Panc1 (cell line): ENCODE data around the gene PNLIPRP1.

Source experiments
- POLR2AphosphoS5 ChIP-seq: IDR thresholded peaks from 2 replicates; pipeline ENCODE4 v1.6.1; 2012; ENCODE audit warnings: mild to moderate bottlenecking, low read depth, low read length, moderate library complexity
- SIN3A ChIP-seq: IDR thresholded peaks from 2 replicates; pipeline ENCODE4 v1.6.1; 2012; ENCODE audit warnings: low read depth, mild to moderate bottlenecking, low read length, moderate library complexity, borderline replicate concordance; ENCODE audit not compliant: insufficient read depth
- TCF7L2 ChIP-seq: IDR thresholded peaks from 2 replicates; pipeline ENCODE4 v1.6.1; 2011; ENCODE audit warnings: mild to moderate bottlenecking, low read depth, low read length, inconsistent platforms
- TF ChIP-seq, protein P1 (sequence below): fragments of 450-650 bp; IDR thresholded peaks from 2 replicates; pipeline ENCODE4 v1.5.1; 2017; ENCODE audit warnings: mild to moderate bottlenecking
- TF ChIP-seq, protein P2 (sequence below), 2 experiments: IDR thresholded peaks; 2 replicates each; pipeline ENCODE4 v1.6.1; 2011 to 2012; ENCODE audit warnings: low read depth in 2 of 2, control low read depth in 1 of 2, low read length in 1 of 2, mild to moderate bottlenecking in 1 of 2, moderate library complexity in 1 of 2; ENCODE audit not compliant: insufficient read depth in 1 of 2

DNA sequence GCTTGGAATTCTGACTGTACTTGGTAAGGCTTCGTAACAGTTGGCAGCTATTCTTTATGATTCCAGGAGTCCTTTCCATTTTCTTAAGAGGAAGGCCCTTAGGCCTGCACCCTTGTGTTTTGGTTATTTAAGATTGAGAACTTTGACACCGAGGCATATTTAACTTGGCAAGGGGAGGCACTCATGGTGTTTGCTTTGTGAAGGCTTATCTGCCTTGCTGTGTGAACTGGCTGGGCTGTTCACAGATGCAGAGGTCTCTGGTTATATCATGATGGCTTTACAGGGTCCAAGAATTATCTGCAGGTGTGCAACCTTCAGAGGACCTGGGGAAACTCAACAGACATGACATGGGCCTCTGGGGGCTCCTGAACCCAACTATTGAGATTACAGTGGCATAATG, 833 bp upstream of the PNLIPRP1 start:
- no peak for TF ChIP-seq POLR2AphosphoS5
- TF ChIP-seq, protein P1, sequence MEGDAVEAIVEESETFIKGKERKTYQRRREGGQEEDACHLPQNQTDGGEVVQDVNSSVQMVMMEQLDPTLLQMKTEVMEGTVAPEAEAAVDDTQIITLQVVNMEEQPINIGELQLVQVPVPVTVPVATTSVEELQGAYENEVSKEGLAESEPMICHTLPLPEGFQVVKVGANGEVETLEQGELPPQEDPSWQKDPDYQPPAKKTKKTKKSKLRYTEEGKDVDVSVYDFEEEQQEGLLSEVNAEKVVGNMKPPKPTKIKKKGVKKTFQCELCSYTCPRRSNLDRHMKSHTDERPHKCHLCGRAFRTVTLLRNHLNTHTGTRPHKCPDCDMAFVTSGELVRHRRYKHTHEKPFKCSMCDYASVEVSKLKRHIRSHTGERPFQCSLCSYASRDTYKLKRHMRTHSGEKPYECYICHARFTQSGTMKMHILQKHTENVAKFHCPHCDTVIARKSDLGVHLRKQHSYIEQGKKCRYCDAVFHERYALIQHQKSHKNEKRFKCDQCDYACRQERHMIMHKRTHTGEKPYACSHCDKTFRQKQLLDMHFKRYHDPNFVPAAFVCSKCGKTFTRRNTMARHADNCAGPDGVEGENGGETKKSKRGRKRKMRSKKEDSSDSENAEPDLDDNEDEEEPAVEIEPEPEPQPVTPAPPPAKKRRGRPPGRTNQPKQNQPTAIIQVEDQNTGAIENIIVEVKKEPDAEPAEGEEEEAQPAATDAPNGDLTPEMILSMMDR = no peak
- TF ChIP-seq, protein P2, sequence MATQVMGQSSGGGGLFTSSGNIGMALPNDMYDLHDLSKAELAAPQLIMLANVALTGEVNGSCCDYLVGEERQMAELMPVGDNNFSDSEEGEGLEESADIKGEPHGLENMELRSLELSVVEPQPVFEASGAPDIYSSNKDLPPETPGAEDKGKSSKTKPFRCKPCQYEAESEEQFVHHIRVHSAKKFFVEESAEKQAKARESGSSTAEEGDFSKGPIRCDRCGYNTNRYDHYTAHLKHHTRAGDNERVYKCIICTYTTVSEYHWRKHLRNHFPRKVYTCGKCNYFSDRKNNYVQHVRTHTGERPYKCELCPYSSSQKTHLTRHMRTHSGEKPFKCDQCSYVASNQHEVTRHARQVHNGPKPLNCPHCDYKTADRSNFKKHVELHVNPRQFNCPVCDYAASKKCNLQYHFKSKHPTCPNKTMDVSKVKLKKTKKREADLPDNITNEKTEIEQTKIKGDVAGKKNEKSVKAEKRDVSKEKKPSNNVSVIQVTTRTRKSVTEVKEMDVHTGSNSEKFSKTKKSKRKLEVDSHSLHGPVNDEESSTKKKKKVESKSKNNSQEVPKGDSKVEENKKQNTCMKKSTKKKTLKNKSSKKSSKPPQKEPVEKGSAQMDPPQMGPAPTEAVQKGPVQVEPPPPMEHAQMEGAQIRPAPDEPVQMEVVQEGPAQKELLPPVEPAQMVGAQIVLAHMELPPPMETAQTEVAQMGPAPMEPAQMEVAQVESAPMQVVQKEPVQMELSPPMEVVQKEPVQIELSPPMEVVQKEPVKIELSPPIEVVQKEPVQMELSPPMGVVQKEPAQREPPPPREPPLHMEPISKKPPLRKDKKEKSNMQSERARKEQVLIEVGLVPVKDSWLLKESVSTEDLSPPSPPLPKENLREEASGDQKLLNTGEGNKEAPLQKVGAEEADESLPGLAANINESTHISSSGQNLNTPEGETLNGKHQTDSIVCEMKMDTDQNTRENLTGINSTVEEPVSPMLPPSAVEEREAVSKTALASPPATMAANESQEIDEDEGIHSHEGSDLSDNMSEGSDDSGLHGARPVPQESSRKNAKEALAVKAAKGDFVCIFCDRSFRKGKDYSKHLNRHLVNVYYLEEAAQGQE (IDR thresholded peaks at IDR 0.05; ENCODE audit: insufficient read depth in 1 of 2, low read depth in 2 of 2, low read length in 1 of 2) = no peak
- no peak for TF ChIP-seq SIN3A
- TF ChIP-seq TCF7L2 = no peak
